HG03159 (cell line): ENCODE data around the gene KCNH5.

ENCODE experiments used
- ATAC-seq: cut with Tn5 transposase; IDR thresholded peaks from one replicate; pipeline ENCODE4 v1.9.1; 2021; ENCODE audit warnings: mild to moderate bottlenecking, moderate library complexity; ENCODE audit not compliant: unreplicated experiment

Gene KCNH5

GRCh38 chr14:62687818-62688217 lies 357.4 kb downstream of the KCNH5 start:
- no peak for ATAC-seq

GRCh38 chr14:62684376-62684775 lies 360.9 kb downstream of the KCNH5 start:
- ATAC-seq: no peak

- no peak for ATAC-seq
These were observed 363.1 kb downstream of the KCNH5 start for GRCh38 chr14:62682208-62682607.

- ATAC-seq: no peak
These were observed 370.6 kb downstream of the KCNH5 start for GRCh38 chr14:62674563-62675237.

GRCh38 chr14:62673014-62673755 lies 372.1 kb downstream of the KCNH5 start:
- no peak for ATAC-seq

- ATAC-seq: no peak
These were observed 374.7 kb downstream of the KCNH5 start for GRCh38 chr14:62670526-62670925.

- ATAC-seq: no peak
These were observed 377.8 kb downstream of the KCNH5 start for GRCh38 chr14:62667421-62667914.

- ATAC-seq: no peak
These were observed 380.0 kb downstream of the KCNH5 start for GRCh38 chr14:62665286-62665685.

GRCh38 chr14:62663456-62663821 lies 381.8 kb downstream of the KCNH5 start:
- no peak for ATAC-seq

- ATAC-seq: no peak
These were observed 382.3 kb downstream of the KCNH5 start for GRCh38 chr14:62662811-62663455.

GRCh38 chr14:62661818-62662217 lies 383.4 kb downstream of the KCNH5 start:
- ATAC-seq: no peak

- no peak for ATAC-seq
These were observed 386.6 kb downstream of the KCNH5 start for GRCh38 chr14:62658631-62659030.

- no peak for ATAC-seq
These were observed 387.9 kb downstream of the KCNH5 start for GRCh38 chr14:62657376-62657775.

- no peak for ATAC-seq
These were observed 390.1 kb downstream of the KCNH5 start for GRCh38 chr14:62655166-62655565.

- no peak for ATAC-seq
These were observed 390.6 kb downstream of the KCNH5 start for GRCh38 chr14:62654641-62655040.
